DMS79 (cell line): Measurements from ENCODE around the gene FAM131B.

Experiments
- DNase-seq: peaks from one replicate; lab custom pipeline; 2025; lab: John Stamatoyannopoulos, UW

FAM131B gene

DNA sequence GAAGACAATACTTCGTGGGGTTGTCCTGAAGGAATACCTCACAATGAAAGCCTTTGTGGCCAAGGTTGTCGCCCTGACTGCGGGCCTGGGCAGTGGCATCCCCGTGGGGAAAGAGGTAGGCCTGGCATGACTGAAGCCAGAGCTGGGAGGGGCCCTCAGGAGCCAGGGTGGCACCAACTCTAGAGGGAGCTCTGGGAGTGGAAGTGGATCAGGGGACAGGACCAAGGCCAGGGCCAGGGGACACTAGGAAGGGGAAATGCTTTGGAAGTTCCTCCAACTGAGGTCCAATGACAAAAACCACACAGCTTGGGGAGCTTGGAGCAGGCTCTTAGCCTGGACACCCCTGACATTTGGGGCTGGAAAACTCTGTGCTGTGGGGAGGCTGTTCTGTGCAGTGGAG is 40.8 kb downstream of the FAM131B start:
- no peak for DNase-seq

GRCh38 chr7:143321242-143321641 is 41.3 kb downstream of the FAM131B start:
- DNase-seq, result no peak

DNA sequence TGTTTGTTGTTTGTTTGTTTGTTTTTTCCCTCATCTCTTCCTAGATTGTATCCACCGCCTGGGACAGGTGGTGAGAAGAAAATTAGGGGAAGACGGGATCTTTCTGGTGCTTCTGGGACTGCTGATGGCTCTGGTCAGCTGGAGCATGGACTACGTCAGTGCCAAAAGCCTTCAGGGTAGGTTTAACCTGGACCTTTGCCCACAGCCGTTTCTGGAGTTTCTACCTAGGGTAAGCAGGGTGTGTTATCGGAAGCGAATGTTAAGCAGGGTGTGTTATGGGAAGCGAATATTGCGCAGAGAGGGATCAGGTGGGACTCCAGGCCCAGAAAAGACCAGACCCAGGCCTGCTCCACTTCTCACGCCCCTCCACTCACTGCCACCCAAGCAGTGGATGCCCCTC is 41.9 kb downstream of the FAM131B start:
- no peak for DNase-seq

DNA sequence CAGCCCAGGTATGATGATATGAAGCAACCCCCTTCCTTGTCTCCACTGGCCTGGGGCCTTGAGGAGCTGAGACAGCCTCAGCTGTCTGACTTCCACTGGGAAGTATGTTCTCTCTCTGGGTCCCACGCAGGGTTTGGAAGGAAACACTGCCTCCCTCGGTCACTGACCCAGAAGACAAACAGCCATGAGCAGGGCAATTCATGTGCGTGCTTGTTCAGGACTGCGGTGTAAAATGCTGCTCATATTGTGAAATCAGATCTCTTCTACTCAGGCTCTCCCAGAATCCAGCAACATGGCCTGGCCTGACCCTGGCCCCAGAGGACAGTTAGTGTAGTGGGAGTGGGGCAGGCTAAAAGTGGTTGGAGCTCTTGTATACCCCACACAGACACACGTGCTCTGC is 43.9 kb downstream of the FAM131B start:
- no peak for DNase-seq

DNA sequence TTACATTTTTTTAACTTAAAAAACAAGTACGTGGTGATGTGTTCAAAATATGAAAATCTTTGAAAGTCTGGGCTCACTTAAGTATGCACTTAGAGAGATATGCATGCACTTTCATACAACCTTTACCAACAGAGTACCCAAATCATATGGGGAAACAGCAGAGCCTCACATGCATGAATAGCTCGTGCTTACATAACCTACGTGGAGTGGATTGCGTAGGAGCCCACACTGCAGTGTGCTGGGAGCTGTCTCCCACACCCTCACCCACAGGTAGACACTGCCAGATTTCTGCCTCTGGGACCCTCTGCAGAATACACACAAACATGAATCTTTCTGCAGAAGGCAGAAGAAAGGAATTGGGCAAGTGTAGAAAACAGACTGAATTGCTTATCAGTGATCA is 46.0 kb downstream of the FAM131B start:
- no peak for DNase-seq

- DNase-seq, result no peak
These were observed 46.7 kb downstream of the FAM131B start, which contains the start of gene CLCN1 for GRCh38 chr7:143315776-143316175. CLCN1 (plus strand) TSS chr7:143316111; CDS start chr7:143316213, 102 bp downstream.

DNA sequence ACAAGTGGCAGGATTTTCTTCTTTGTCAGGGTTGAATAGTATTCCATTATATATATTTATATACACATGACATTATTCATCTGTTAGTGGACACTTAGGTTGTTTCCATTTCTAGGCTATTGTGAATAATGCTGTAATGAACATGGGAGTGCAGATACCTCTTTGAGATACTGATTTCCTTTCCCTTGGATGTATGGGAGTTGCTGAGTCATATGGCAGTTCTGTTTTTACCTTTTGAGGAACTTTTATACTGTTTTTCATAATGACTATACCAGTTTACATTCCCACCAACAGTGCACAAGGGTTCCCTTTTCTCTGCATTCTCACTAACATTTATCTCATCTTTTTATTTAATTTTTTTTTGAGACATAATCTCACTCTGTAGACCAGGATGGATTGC is 48.4 kb downstream of the FAM131B start:
- no peak for DNase-seq

DNA sequence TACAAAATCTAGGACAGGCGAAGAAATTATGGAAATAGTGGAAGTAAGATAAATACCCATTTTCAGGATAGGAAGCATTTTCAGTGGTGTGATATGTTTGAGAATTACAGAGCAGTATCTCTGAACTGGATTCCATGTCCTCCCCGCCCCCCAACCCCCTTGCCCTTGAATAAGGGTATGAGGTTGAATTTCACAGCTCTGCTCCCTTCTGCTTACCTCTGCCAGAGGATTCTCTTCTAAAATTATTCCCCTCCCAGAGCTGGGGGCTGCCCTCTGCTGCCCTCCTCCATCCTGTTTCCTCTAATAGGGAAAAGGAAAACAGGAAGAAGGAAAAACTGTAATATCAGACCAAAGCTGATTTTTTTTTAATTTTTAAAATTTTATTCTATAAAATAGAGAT is 53.9 kb downstream of the FAM131B start:
- DNase-seq, result no peak

GRCh38 chr7:143305423-143306070 is 57.0 kb downstream of the FAM131B start:
- no peak for DNase-seq

GRCh38 chr7:143304938-143305337 is 57.6 kb downstream of the FAM131B start:
- DNase-seq, result no peak

DNA sequence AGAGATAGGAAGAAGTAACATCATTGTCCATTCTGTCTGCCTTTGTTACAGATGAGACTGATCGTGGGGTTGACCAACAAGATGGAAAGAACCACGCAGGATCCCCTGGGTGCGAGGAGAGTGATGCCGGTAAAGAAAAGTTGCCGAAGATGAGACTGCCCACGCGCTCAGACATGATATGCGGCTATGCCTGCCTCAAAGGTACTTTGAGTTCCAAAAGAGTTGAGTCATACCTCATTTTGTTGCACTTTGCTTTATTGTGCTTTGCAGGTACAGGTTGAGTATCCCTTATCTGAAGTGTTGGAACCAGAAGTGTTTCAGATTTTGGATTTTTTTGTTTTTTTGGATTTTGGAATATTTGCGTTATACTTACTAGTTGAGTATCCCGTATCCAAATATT is 58.8 kb downstream of the FAM131B start:
- DNase-seq, result no peak
